H1 (cell line): ENCODE results near the gene PARP1. TPM values are rescaled to one million over a fixed set of nuclear protein-coding genes. Genes with fewer than 3 reads are reported as not detected.

Experiments
- KDM5A ChIP-seq: fragments of 200-600 bp; IDR thresholded peaks from 2 replicates; pipeline ENCODE4 v1.7.1; 2012; ENCODE audit warnings: mild to moderate bottlenecking, low read length, inconsistent platforms, mixed read lengths
- POU5F1 ChIP-seq: IDR thresholded peaks from 2 replicates; pipeline ENCODE4 v1.6.1; 2011; ENCODE audit warnings: low read depth, mild to moderate bottlenecking, low read length, moderate library complexity
- TAF7 ChIP-seq: optimal IDR thresholded peaks from 2 replicates; pipeline ENCODE3; 2011; ENCODE audit warnings: low read depth, mild to moderate bottlenecking, inconsistent platforms, low read length, moderate library complexity, borderline replicate concordance
- ZNF274 ChIP-seq: IDR thresholded peaks from 2 replicates; pipeline ENCODE4 v1.7.0; 2012; ENCODE audit warnings: low read length, borderline replicate concordance; ENCODE audit errors: extremely low read depth
- polyA plus RNA-seq, 7 experiments: library from polyadenylated mRNA; depleted of rRNA in 3 of 7; stranded (reverse) in 5 of 7; unstranded in 2 of 7; fragments of >200 nt in 5 of 7; fragments of 200-250 nt in 2 of 7; gene quantifications; 1 replicate in 5 of 7; 2 replicates in 1 of 7; 4 replicates in 1 of 7; pipeline versions ENCODE4 v1.2.1 to v1.2.3, GENCODE V29; 2011 to 2013; ENCODE audit warnings: missing spikeins in 2 of 7, mixed read lengths in 2 of 7
- total RNA-seq: library from RNA; stranded (reverse); fragmentation: NEBNext Ultra II Directional; extraction: Animal tissue kit (Norgen Biotek cat#: 25700); gene quantifications from 2 replicates; pipeline ENCODE4 v1.2.1, GENCODE V29; 2021

Gene PARP1
- total and polyA plus RNA-seq, 2 of the 8 experiments (the other 6 are each of a cell fraction or from before 2014, with no cell fraction given), result 416 to 441 TPM

DNA sequence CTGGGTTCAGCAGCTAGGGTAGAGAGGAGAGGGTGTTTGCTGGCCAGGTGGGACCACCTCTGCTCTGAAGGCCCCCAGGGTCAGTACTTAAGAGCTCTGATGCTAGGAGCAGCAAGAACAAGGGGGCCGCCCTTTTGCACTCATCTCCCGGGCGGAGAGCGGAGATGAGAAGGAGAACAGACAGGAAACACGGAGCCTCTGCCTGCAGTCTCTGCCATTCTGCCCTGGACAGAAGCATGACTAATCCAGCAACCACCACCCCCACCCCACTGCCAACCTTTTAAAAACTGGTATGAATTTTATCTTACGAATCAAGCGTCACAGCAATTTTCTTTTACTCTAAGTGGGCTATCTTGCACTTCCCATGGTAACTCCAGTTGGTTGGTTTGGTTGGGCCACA, 34.5 kb downstream of the PARP1 start (continued):
- TF ChIP-seq TAF7 (no peak), KDM5A (no peak), ZNF274 (no peak), POU5F1 (no peak)
